A673 (cell line): ENCODE results near the gene THSD7B. TPM values are rescaled to one million over a fixed set of nuclear protein-coding genes. Genes with fewer than 3 reads are reported as not detected.
"Not testable (repeated sequence)": the region's sequence is repeated elsewhere in the genome, so short reads cannot be mapped to it uniquely, and the experiment has no call there.

Experiments
- BruUV-seq: library from RNA; stranded (reverse); fragments of 400-500 nt; replicated peaks from 2 replicates; lab custom pipeline; 2021; lab: Mats Ljungman, UMichigan
- CTCF ChIA-PET: fragments of 300-600 bp; sonication (Branson Sonifier 250); formaldehyde crosslinking; loops from one replicate; lab custom pipeline; 2022; ENCODE audit warnings: antibody characterized with exemption; lab: Charles Lee
- POLR2A ChIA-PET: fragments of 300-600 bp; sonication (Branson Sonifier 250); formaldehyde crosslinking; loops from one replicate; lab custom pipeline; 2022; ENCODE audit warnings: antibody characterized with exemption; ENCODE audit not compliant: low non-redundant PET; lab: Charles Lee
- DNase-seq: peaks from one replicate; pipeline ENCODE4 v3.0.0-alpha.2; 2015; ENCODE audit warnings: low spot score
- H3K27ac ChIP-seq: fragments of 200-600 bp; sonication (generic); 2 replicates; pipeline ENCODE4 v1.5.1; 2016; ENCODE audit warnings: mixed run types, low read depth, mild to moderate bottlenecking, mixed read lengths, antibody characterized with exemption, low read length; ENCODE audit not compliant: poor library complexity, severe bottlenecking
- H3K27me3 ChIP-seq: fragments of 200-600 bp; sonication (generic); replicated peaks from 2 replicates; pipeline ENCODE4 v1.6.1; 2017; ENCODE audit warnings: mixed run types, low read depth, mild to moderate bottlenecking, mixed read lengths, antibody characterized with exemption, low read length; ENCODE audit not compliant: insufficient read depth, poor library complexity
- H3K36me3 ChIP-seq: fragments of 200-600 bp; sonication (generic); 2 replicates; pipeline ENCODE4 v1.6.1; 2016; ENCODE audit warnings: mixed run types, mild to moderate bottlenecking, mixed read lengths, antibody characterized with exemption, low read length; ENCODE audit not compliant: insufficient read depth, poor library complexity, severe bottlenecking
- H3K4me1 ChIP-seq: fragments of 200-600 bp; sonication (generic); 2 replicates; pipeline ENCODE4 v1.6.1; 2017; ENCODE audit warnings: mixed run types, mild to moderate bottlenecking, mixed read lengths, antibody characterized with exemption, low read length; ENCODE audit not compliant: insufficient read depth, poor library complexity, severe bottlenecking
- H3K4me3 ChIP-seq: fragments of 200-600 bp; sonication (generic); 2 replicates; pipeline ENCODE4 v1.5.1; 2016; ENCODE audit warnings: low read depth, mixed run types, mild to moderate bottlenecking, mixed read lengths, low read length; ENCODE audit not compliant: poor library complexity, severe bottlenecking
- H3K9me3 ChIP-seq: fragments of 200-600 bp; sonication (generic); 2 replicates; pipeline ENCODE4 v1.6.1; 2016; ENCODE audit warnings: mixed run types, low read depth, mild to moderate bottlenecking, mixed read lengths, antibody characterized with exemption, low read length; ENCODE audit not compliant: poor library complexity, severe bottlenecking
- EZH2 ChIP-seq: fragments of 200-600 bp; sonication (generic); IDR thresholded peaks from 2 replicates; pipeline ENCODE4 v1.6.1; 2017; ENCODE audit warnings: borderline replicate concordance, low read depth, mild to moderate bottlenecking, mixed read lengths, antibody characterized with exemption, low read length; ENCODE audit not compliant: poor library complexity, severe bottlenecking
- intact Hi-C: fragments of 100-400 bp; cut with micrococcal nuclease; formaldehyde crosslinking; loops from one replicate; pipeline ENCODE4 v1.10.0; 2022; ENCODE audit not compliant: unreplicated experiment
- total RNA-seq: library from RNA; stranded (reverse); gene quantifications from 2 replicates; pipeline ENCODE4 v1.2.3, GENCODE V29; 2021
- TF ChIP-seq, protein P1 (sequence below): fragments of 300-800, 200-600 bp; sonication (generic); conservative IDR thresholded peaks from 2 replicates; pipeline ENCODE4 v1.5.1; 2017; ENCODE audit warnings: low read depth, mild to moderate bottlenecking, antibody characterized with exemption, low read length, moderate library complexity, mixed read lengths

The THSD7B gene
- total RNA-seq, 1 experiment from 2014 or later: not detected

DNA sequence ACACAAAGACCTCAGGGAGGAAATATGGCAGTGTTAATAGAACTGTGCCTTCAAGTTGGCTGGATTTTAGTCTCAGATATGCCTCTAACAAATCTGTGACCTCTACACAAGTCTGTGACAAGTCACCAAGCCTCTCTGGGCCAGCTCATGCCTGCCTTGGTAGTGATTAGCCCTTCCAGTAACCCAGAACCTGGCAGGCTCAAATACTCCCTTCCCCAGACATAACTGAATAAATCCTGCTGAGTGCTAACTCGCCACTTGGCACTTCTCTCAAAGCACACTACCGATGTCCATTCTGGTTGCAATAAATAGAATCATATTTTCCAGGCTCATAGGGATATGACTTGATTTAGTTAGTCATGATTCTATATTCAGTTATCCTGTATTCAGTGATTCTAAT lies 15.3 kb upstream of the THSD7B start:
- TF ChIP-seq, protein P1, sequence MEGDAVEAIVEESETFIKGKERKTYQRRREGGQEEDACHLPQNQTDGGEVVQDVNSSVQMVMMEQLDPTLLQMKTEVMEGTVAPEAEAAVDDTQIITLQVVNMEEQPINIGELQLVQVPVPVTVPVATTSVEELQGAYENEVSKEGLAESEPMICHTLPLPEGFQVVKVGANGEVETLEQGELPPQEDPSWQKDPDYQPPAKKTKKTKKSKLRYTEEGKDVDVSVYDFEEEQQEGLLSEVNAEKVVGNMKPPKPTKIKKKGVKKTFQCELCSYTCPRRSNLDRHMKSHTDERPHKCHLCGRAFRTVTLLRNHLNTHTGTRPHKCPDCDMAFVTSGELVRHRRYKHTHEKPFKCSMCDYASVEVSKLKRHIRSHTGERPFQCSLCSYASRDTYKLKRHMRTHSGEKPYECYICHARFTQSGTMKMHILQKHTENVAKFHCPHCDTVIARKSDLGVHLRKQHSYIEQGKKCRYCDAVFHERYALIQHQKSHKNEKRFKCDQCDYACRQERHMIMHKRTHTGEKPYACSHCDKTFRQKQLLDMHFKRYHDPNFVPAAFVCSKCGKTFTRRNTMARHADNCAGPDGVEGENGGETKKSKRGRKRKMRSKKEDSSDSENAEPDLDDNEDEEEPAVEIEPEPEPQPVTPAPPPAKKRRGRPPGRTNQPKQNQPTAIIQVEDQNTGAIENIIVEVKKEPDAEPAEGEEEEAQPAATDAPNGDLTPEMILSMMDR: no peak
- no peak for TF ChIP-seq EZH2
- H3K27ac ChIP-seq: no peak overlapping the region
- H3K4me3 ChIP-seq: no peak overlapping the region
- DNase-seq: no peak
- ChIA-PET CTCF (no interaction called here), POLR2A (no interaction called here)
- intact Hi-C loops: no loop called here
- no peaks in the 10 kb centered on the region for H3K4me1 ChIP-seq
- no peaks in the 10 kb centered on the region for H3K9me3 ChIP-seq
- no peaks in the 10 kb centered on the region for H3K27me3 ChIP-seq
- H3K36me3 ChIP-seq: no peaks in the 10 kb centered on the region
- no TSS peak for BruUV-seq

- intact Hi-C loops: no loop called here
- no TSS peak for BruUV-seq
- no peaks in the 10 kb centered on the region for H3K4me1 ChIP-seq
- POLR2A ChIA-PET: no interaction called here
- no peak overlapping the region for H3K4me3 ChIP-seq
- H3K27ac ChIP-seq: no peak overlapping the region
- DNase-seq: no peak
- TF ChIP-seq, protein P1: no peak
- TF ChIP-seq EZH2: no peak
- H3K27me3 ChIP-seq: no peaks in the 10 kb centered on the region
- no peaks in the 10 kb centered on the region for H3K36me3 ChIP-seq
- H3K9me3 ChIP-seq: no peaks in the 10 kb centered on the region
- CTCF ChIA-PET: no interaction called here
Observed at GRCh38 chr2:136751406-136751805, 13.9 kb upstream of the THSD7B start.

DNA sequence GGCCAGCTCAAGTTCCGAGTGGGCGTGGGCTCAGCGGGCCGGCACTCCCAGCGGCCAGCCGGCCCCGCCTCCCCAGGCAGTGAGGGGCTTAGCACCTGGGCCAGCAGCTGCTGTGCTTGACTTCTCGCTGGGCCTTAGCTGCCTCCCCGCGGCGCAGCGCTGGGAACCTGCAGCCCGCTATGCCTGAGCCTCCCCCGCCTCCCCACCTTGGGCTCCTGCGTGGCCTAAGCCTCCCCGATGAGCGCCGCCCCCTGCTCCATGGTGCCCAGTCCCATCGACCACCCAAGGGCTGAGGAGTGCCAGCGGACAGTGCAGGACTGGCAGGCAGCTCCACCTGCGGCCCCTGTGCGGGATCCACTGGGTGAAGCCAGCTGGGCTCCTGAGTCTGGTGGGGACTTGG lies 6.8 kb upstream of the THSD7B start:
- CTCF ChIA-PET, H3K4me3 ChIP-seq, BruUV-seq, DNase-seq, H3K27ac ChIP-seq, H3K9me3 ChIP-seq, POLR2A ChIA-PET, intact Hi-C loops, H3K4me1 ChIP-seq, H3K36me3 ChIP-seq: not testable (repeated sequence)
- peaks cover 13% of the 10 kb centered on the region for H3K27me3 ChIP-seq
